Neural cell (in vitro differentiated cells): ENCODE measurements around the gene VPS37C.

Experiments
- EP300 ChIP-seq: fragments of 450-650 bp; conservative IDR thresholded peaks from 2 replicates; pipeline ENCODE4 v1.6.1; 2014; ENCODE audit warnings: antibody characterized with exemption, mild to moderate bottlenecking, moderate library complexity; ENCODE audit not compliant: poor library complexity, severe bottlenecking
- EZH2 ChIP-seq: fragments of 200-600, 300-800 bp; shearing (Covaris generic), sonication (generic); IDR thresholded peaks from 2 replicates; pipeline ENCODE4 v1.6.1; 2014; ENCODE audit warnings: antibody characterized with exemption, low read length, borderline replicate concordance, mild to moderate bottlenecking; ENCODE audit not compliant: insufficient read depth, poor library complexity, severe bottlenecking
- POLR2AphosphoS5 ChIP-seq: IDR thresholded peaks from 2 replicates; pipeline ENCODE4 v1.6.1; 2012
- TF ChIP-seq, protein P1 (sequence below): fragments of 450-650 bp; IDR thresholded peaks from 2 replicates; pipeline ENCODE4 v1.5.1; 2014; ENCODE audit warnings: antibody characterized with exemption, mild to moderate bottlenecking, moderate library complexity; ENCODE audit not compliant: poor library complexity, severe bottlenecking
- TF ChIP-seq, protein P2 (sequence below): IDR thresholded peaks from 2 replicates; pipeline ENCODE4 v1.6.1; 2012; ENCODE audit warnings: borderline replicate concordance

DNA sequence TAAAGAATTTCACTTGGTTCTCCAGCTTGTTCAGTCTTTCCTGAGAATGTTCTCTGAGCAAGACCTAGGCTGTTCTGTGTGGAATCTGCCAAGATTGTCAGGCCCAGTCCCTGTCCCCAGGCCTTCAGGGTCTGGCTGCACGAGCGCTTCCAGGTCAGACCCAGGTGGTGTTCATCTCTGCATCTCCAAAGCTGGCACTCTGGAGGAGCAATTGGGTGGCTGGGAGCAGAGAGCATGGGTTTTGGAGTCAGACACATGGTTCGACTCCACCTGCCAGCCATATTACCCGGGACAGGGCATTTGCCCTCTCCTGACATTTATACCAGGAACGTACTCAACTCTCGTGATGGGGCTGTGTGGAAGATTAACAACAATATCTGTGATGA, 50.2 kb downstream of the VPS37C start:
- TF ChIP-seq, protein P1, sequence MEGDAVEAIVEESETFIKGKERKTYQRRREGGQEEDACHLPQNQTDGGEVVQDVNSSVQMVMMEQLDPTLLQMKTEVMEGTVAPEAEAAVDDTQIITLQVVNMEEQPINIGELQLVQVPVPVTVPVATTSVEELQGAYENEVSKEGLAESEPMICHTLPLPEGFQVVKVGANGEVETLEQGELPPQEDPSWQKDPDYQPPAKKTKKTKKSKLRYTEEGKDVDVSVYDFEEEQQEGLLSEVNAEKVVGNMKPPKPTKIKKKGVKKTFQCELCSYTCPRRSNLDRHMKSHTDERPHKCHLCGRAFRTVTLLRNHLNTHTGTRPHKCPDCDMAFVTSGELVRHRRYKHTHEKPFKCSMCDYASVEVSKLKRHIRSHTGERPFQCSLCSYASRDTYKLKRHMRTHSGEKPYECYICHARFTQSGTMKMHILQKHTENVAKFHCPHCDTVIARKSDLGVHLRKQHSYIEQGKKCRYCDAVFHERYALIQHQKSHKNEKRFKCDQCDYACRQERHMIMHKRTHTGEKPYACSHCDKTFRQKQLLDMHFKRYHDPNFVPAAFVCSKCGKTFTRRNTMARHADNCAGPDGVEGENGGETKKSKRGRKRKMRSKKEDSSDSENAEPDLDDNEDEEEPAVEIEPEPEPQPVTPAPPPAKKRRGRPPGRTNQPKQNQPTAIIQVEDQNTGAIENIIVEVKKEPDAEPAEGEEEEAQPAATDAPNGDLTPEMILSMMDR: no peak
- TF ChIP-seq EZH2 (no peak), POLR2AphosphoS5 (no peak), EP300 (no peak)
- TF ChIP-seq, protein P2, sequence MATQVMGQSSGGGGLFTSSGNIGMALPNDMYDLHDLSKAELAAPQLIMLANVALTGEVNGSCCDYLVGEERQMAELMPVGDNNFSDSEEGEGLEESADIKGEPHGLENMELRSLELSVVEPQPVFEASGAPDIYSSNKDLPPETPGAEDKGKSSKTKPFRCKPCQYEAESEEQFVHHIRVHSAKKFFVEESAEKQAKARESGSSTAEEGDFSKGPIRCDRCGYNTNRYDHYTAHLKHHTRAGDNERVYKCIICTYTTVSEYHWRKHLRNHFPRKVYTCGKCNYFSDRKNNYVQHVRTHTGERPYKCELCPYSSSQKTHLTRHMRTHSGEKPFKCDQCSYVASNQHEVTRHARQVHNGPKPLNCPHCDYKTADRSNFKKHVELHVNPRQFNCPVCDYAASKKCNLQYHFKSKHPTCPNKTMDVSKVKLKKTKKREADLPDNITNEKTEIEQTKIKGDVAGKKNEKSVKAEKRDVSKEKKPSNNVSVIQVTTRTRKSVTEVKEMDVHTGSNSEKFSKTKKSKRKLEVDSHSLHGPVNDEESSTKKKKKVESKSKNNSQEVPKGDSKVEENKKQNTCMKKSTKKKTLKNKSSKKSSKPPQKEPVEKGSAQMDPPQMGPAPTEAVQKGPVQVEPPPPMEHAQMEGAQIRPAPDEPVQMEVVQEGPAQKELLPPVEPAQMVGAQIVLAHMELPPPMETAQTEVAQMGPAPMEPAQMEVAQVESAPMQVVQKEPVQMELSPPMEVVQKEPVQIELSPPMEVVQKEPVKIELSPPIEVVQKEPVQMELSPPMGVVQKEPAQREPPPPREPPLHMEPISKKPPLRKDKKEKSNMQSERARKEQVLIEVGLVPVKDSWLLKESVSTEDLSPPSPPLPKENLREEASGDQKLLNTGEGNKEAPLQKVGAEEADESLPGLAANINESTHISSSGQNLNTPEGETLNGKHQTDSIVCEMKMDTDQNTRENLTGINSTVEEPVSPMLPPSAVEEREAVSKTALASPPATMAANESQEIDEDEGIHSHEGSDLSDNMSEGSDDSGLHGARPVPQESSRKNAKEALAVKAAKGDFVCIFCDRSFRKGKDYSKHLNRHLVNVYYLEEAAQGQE: no peak
